Mononuclear cell (primary cell): ENCODE data around the gene FAM228B. TPM values are rescaled to one million over a fixed set of nuclear protein-coding genes. Genes with fewer than 3 reads are reported as not detected.
"Not testable (repeated sequence)": the region's sequence is repeated elsewhere in the genome, so short reads cannot be mapped to it uniquely, and the experiment has no call there.

ENCODE experiments used
- H3K27me3 ChIP-seq: 2 replicates; pipeline ENCODE4 v1.6.0; 2011; ENCODE audit warnings: low read length, control low read depth; ENCODE audit not compliant: insufficient read depth
- H3K4me1 ChIP-seq: 2 replicates; pipeline ENCODE4 v1.5.1; 2011; ENCODE audit warnings: mild to moderate bottlenecking, low read length, control low read depth; ENCODE audit not compliant: insufficient read depth
- H3K4me3 ChIP-seq: 2 replicates; pipeline ENCODE4 v1.5.1; 2011; ENCODE audit warnings: mild to moderate bottlenecking, low read length, moderate library complexity
- H3K9me3 ChIP-seq: 2 replicates; pipeline ENCODE4 v1.5.1; 2011; ENCODE audit warnings: low read depth, mild to moderate bottlenecking, control low read depth, low read length
- total RNA-seq: library from RNA; depleted of rRNA; stranded (reverse); fragments of >200 nt; gene quantifications from one replicate; pipeline ENCODE4 v1.2.3, GENCODE V29; 2012

The FAM228B gene
- total RNA-seq, 1 donor: 26.2 TPM

DNA sequence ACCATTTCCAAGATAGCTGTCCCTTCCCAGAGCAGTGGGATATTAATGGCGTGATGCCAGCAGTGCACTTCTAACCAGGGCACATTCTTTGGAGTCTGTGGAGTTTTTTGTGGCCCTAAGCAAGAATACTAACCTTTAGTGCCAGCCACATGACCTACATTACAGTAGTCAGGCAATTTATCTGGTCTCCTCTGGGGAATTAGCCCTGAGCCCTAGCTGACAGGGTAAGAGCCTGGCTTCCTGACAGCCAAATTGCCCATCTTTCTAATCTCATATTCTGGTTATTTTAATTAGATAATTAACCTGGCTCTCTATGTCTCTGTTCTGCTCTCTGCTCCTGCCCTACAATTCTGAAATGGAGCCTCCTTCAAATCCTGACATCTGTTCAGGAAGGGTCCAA is 5.4 kb upstream of the FAM228B start:
- H3K9me3 ChIP-seq: no peaks in the 10 kb centered on the region
- no peak overlapping the region for H3K4me3 ChIP-seq
- no peaks in the 10 kb centered on the region for H3K27me3 ChIP-seq
- H3K4me1 ChIP-seq: peaks cover 6% of the 10 kb centered on the region

DNA sequence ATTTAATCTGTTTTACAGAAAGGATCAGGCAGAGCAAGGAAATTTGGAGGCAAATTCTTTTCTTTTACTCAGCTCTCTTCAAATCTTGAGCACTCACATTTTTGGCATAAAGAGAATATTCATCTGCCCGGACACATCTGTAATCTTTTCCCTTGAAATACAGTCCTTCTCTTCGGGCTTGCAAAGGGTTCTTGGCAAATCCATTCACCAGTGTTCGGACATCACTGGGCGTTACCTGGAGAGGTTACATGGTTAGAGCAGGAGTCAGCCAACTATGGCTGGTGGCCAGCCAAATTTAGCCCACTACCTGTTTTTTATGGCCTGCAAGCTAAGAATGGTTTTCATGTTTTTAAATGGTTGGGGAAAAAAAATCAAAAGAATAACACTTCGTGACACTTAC is 2.2 kb upstream of the FAM228B start:
- Histone ChIP-seq H3K4me1 (peaks cover 20% of the 10 kb centered on the region), H3K27me3 (no peaks in the 10 kb centered on the region), H3K9me3 (no peaks in the 10 kb centered on the region), H3K4me3 (no peak overlapping the region)

DNA sequence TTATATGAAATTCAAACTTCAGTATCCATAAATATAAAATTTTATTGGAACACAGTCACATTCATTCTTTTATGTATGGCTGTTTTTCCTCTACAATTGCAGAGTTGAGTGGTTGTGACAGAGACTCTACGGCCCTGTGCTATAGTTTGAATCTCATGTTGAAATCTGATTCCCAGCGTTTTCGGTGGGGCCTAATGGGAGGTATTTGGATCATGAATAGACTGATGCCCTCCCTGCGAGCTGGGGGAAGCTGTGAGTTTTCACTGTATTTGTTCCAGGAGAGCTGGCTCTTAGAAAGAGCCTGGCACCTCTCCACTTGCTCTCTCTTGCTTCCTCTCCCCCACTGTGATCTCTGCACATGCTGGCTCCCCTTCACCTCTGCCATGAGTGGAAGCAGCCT is 1.8 kb upstream of the FAM228B start:
- no peaks in the 10 kb centered on the region for H3K9me3 ChIP-seq
- peaks cover 20% of the 10 kb centered on the region for H3K4me1 ChIP-seq
- H3K4me3 ChIP-seq: no peak overlapping the region
- H3K27me3 ChIP-seq: no peaks in the 10 kb centered on the region

DNA sequence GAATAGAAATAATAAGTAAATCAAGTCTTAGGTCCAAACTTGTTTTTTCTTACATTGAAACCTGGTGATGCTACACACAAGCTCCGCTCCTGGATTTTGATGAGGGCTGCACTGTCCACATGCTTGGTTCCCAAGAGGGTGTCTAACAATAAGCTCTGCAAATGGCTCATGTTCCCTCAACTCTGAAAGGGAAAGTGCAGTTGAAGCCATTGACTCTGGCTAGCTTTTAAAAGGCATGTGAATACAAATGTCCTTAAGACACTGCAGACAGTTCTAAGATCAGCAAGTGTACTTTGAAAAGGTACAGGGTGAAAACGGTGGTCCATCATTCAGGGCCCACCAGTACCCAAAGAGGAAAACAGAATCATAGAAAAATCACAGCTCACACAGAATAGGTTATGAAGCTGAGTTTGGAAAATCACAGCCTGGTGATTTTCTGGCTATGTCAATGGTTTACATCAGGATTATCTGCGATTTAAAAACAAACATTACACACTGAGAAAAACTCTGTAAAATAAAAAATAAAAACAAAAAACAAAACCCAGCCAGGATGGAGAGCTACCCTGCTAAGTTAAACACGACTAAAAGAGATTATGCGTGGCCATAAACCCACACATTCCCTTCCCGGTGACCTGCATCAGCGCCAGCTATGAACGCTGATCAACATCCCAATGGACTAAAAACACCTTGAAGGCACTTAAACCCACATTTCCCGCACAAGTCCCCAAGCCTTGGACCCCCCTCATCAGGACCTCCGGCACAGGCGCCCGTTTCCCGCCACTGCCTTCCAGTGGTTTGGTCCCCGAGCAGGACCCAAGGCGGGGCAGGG is 689 bp upstream of the FAM228B start:
- no peaks in the 10 kb centered on the region for H3K9me3 ChIP-seq
- no peaks in the 10 kb centered on the region for H3K27me3 ChIP-seq
- H3K4me1 ChIP-seq: peaks cover 20% of the 10 kb centered on the region
- peak overlapping the region; percentile 64 for H3K4me3 ChIP-seq

DNA sequence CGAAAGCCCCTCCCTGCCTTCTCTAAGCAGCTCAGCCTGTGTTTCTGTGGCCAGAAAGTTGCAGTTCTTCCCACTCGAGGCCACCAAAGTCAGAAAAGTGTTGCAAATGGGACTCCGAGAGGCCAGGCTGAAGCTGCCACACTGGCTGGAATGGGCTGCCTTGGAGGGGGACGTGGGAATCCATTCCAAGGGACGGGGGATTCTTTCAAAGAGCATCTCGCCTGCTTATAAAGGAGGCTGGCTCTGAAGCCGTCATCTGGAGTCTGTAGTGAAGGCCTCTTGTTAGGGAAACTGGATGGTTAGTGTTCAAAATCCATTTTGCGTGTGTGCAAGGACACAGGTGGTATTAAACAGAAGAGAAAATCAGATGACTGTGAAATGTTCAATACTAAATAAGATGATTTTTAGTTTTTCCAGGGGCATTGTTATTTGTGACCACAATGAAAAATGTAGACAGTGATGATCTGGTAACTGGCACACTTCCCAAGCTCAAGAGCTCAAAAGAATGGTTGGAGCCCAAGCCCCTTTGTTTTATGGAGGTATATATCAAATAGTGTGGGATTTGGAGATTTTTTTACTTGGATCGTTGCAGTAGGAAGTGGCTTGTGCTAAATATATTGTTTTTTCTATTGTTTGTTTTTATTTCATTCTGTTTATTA is 782 bp downstream of the FAM228B start:
- peak overlapping the region; percentile 64 for H3K4me3 ChIP-seq

DNA sequence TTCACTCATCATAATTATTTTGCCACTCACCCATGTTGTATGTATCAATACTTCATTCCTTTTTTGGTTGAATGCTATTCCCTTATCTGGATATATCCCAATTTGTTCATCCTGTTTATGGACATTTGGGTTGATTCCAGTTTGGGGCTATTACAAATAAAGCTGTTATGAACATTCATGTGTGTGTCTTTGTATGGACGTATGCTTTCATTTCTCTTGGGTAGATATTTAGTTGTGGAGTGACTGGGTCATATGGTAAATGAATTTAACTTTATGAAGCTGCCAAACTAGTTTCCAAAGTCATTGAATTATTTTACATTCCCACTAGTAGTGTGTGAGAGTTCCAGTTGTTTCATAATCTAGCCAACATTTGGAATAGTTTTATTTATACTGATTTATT is 2.7 kb downstream of the FAM228B start:
- Histone ChIP-seq H3K27me3 (no peaks in the 10 kb centered on the region), H3K4me3 (no peak overlapping the region), H3K4me1 (peaks cover 20% of the 10 kb centered on the region), H3K9me3 (no peaks in the 10 kb centered on the region)

More for the DNA sequence above, 782 bp downstream of the FAM228B start:
- no peaks in the 10 kb centered on the region for H3K9me3 ChIP-seq
- peaks cover 20% of the 10 kb centered on the region for H3K4me1 ChIP-seq
- H3K27me3 ChIP-seq: no peaks in the 10 kb centered on the region

DNA sequence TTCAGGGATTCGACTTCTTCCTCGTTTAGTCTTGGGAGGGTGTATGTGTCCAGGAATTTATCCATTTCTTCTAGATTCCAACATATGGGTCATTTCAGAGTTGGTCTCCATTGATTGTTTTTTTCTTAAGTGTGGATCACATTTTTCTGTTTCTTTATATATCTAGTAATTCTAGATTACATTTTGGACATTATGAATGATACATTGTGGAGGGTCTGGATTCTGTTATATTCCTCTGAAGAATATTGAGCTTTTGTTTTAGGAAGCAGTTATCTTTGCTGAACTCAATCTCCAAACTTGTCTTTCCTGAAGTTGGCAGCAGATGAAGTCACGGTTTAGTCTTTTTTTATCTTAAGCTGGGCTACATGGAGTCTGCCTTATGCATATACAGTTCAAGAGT is 9.3 kb downstream of the FAM228B start:
- Histone ChIP-seq H3K27me3 (no peaks in the 10 kb centered on the region), H3K9me3 (peaks cover 8% of the 10 kb centered on the region), H3K4me3 (no peak overlapping the region), H3K4me1 (no peaks in the 10 kb centered on the region)

DNA sequence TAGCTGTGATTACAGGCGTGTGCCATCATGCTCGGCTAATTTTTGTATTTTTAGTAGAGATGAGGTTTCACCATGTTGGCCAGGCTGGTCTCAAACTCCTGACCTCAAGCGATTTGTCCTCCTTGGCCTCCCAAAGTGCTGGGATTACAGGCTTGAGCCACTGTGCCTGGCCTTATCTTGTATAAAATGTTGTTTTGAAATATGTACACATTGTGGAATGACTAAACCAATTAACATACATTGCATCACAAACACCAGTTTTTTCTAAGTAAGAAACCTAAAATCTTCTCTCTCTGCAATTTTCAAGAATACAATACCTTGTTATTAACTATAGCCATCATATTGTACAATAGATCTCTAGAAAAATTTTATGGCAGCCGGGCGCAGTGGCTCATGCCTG is 17.0 kb downstream of the FAM228B start:
- not testable (repeated sequence) for H3K4me1 ChIP-seq, H3K9me3 ChIP-seq, H3K27me3 ChIP-seq, H3K4me3 ChIP-seq

DNA sequence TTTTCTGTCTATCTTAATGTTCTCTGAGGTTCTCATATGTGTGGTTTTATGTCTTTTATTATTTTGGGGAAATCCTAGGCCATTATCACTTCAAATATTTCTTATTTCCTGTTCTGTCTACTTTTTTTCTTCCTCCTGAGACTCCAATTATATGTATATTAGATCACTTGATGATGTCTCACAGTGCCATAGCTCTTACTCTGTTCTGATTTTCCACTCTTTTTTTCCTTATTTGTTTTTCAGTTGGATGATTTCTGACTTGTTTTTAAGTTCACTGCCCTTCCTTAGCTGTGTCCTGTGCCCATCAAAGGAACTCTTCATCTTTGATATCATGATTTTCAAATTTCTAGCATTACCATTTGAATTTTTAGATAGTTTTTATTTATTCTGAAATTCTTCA is 24.1 kb downstream of the FAM228B start:
- H3K27me3 ChIP-seq: no peaks in the 10 kb centered on the region
- peaks cover 14% of the 10 kb centered on the region for H3K9me3 ChIP-seq
- no peak overlapping the region for H3K4me3 ChIP-seq
- no peaks in the 10 kb centered on the region for H3K4me1 ChIP-seq

DNA sequence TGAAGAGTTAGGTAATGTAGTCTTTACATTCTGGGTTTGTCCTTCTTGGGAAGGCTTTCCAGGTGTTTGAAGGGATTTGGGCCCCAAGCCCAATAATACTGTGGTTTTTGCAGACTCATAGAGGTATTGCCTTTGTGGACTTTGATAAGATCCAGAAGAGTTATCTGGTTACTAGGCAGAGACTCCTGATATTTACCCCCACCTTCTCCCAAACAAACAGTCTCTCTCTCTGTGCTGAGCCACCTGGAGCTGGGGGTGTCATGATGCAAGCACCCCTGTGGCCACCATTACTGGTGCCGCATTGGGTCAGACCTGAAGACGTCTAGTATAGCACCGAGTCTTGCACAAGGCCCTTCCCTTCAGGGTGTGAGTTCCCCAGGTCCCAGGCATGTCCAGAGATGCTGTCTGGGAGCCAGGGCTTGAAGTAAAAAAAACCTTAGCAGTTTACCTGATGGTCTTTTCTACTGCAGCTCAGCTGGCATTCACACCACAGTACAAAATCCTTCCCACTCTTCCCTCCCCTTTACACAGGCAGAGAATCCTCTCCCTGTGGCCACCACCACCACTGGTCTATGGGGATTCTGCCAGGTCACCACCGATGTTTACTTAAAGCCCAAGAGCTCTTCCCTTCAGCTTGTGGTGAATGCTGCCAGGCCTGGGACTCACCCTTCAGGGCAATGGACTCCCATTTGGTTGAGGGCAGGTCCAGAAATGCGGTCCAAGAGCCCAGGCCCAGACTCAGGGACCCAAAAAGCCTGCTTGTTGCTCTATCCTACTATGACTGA is 29.3 kb downstream of the FAM228B start:
- Histone ChIP-seq H3K4me3 (no peak overlapping the region), H3K9me3 (peaks cover 7% of the 10 kb centered on the region), H3K27me3 (no peaks in the 10 kb centered on the region), H3K4me1 (no peaks in the 10 kb centered on the region)

DNA sequence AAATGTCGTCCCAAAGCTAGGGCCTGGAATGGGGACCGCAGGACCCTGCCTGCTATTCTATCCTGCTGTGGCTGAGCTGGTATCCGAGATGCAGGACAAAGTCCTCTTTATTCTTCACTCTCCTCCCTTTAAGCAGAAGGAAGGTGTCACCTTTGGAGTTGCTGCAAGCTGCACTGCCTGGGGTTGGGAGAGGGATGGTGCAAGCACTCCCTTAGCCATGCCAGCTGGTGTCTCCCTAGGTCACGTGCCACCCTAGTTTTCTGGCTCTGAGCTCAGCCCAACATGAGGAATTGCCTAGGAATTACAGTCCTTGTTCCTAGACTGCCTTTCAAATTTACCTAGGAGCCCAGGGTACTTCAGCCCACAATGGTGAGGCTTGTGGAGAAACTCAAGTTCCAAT is 30.2 kb downstream of the FAM228B start:
- H3K4me1 ChIP-seq: no peaks in the 10 kb centered on the region
- no peaks in the 10 kb centered on the region for H3K9me3 ChIP-seq
- H3K4me3 ChIP-seq: no peak overlapping the region
- H3K27me3 ChIP-seq: no peaks in the 10 kb centered on the region

DNA sequence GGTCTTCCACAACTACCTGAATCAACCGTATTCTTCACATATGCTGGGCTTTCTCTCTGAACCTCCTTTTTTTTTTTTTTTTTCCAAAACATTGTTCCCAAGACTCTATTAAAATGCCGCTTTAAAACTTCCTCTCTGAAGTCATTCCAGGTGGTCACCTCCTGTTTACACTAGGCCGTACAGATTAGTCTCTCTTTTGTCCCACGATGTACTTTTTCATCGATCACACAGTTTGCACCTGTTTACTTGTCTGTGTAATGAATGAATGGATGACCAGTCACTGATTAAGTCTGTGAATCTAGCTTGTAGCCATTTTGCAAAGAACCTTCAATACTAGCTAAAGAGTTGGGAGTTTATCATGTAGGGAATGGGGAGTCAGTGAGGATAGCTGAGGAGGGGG is 34.9 kb downstream of the FAM228B start:
- H3K9me3 ChIP-seq: peaks cover 5% of the 10 kb centered on the region

DNA sequence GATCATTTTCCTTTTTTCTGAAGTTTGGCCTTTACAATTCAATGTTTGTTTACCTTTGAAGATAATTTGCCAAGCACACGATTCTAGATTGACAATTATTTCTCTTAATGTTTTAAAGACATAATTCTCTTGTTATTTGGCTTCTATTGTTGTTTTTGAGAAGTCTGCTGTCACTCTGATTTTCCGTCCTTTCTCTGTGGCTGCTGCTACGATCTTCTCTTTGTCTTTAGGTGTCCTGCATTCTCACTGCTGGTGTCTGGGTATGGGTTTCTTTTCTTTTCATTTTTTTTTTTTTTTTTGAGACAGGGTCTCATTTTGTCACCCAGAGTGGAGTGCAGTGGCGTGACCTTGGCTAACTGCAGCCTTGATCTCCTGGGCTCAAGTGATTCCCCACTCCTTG is 36.4 kb downstream of the FAM228B start:
- Histone ChIP-seq H3K27me3 (no peaks in the 10 kb centered on the region), H3K4me3 (no peak overlapping the region), H3K4me1 (peaks cover 3% of the 10 kb centered on the region), H3K9me3 (peaks cover 5% of the 10 kb centered on the region)

More for the DNA sequence above, 34.9 kb downstream of the FAM228B start:
- Histone ChIP-seq H3K4me1 (no peaks in the 10 kb centered on the region), H3K4me3 (no peak overlapping the region), H3K27me3 (no peaks in the 10 kb centered on the region)

DNA sequence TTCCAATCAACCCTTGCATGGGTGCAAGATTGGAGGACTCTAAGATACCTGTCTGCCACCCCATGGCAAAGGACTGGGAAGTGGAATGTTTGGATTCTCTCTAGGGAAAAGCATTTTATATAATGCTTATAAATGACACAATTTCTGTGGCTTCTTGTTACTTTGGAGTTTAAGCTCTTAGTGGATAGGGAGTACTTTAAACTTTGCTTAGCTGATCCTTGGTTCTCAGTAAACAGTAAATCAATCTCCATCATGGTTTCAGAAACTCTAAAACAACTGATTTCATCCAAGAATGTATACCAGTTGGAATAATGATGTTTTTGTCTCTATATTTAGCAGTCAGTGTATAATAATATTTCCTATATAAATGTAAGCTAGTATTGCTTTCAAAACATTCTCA is 37.5 kb downstream of the FAM228B start:
- H3K4me1 ChIP-seq: peaks cover 7% of the 10 kb centered on the region
- H3K4me3 ChIP-seq: no peak overlapping the region
- H3K9me3 ChIP-seq: peaks cover 5% of the 10 kb centered on the region
- no peaks in the 10 kb centered on the region for H3K27me3 ChIP-seq

DNA sequence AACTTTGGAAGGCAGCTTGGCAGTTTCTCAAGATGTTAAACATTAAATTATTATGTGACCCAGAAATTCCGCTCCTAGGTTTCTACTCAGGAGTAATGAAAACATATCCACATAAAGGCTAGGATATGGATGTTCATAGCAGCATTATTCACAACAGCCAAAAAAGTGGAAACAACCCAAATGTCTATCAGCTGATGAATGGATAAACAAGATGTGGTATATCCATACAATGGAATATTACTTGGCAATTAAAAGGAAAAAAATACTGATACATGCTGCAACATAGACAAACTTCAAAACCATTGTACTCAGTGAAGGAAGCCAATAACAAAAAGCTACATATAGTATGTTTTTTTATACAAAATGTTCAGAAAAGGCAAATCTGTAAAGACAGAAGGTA is 39.2 kb downstream of the FAM228B start:
- no peak overlapping the region for H3K4me3 ChIP-seq
- H3K9me3 ChIP-seq: peaks cover 5% of the 10 kb centered on the region
- peaks cover 7% of the 10 kb centered on the region for H3K4me1 ChIP-seq
- no peaks in the 10 kb centered on the region for H3K27me3 ChIP-seq
